T-cell (primary cell): ENCODE data around the gene CGB3. TPM values are rescaled to one million over a fixed set of nuclear protein-coding genes. Genes with fewer than 3 reads are reported as not detected.
"Not testable (repeated sequence)": the region's sequence is repeated elsewhere in the genome, so short reads cannot be mapped to it uniquely, and the experiment has no call there.

Experiments used
- ATAC-seq, 4 experiments: fragments of 200-7000 bp in 3 of 4; fragments of 150-1000 bp in 1 of 4; cut with Tn5 transposase; replicated peaks in 1 of 4; 1 replicate in 3 of 4; 2 replicates in 1 of 4; pipeline ENCODE4 v1.10.0; 2021; ENCODE audit warnings: moderate library complexity in 3 of 4, mild to moderate bottlenecking in 2 of 4, moderate number of reproducible peaks in 1 of 4
- CTCF ChIA-PET, 2 donors: fragments of 300-600 bp; sonication (Branson Sonifier 250); formaldehyde crosslinking; loops; one replicate each; lab custom pipeline; 2022; ENCODE audit warnings: antibody characterized with exemption in 2 of 2; lab: Charles Lee
- POLR2A ChIA-PET, 2 donors: fragments of 300-600 bp; sonication (Branson Sonifier 250); formaldehyde crosslinking; loops; one replicate each; lab custom pipeline; 2022; ENCODE audit warnings: antibody characterized with exemption in 2 of 2; lab: Charles Lee
- DNase-seq, 35 experiments: peaks; one replicate each; pipeline versions ENCODE4 v3.0.0 to v3.0.0-alpha.2; 2013 to 2023
- H3K27ac ChIP-seq: one replicate; pipeline ENCODE4 v1.5.1; 2013; ENCODE audit warnings: low read length
- H3K27me3 ChIP-seq, 2 experiments: replicated peaks in 1 of 2; 1 replicate in 1 of 2; 2 replicates in 1 of 2; pipeline versions ENCODE4 v1.6.1 to v1.7.0; 2013; ENCODE audit warnings: low read length in 1 of 2, mixed read lengths in 1 of 2; ENCODE audit not compliant: control insufficient read depth in 2 of 2, insufficient read depth in 2 of 2; ENCODE audit errors: extremely low read depth in 1 of 2
- H3K36me3 ChIP-seq, 2 donors: 1 replicate in 1 of 2; 2 replicates in 1 of 2; pipeline versions ENCODE4 v1.6.1 to v1.7.0; 2013; ENCODE audit warnings: low read length in 1 of 2; ENCODE audit not compliant: control insufficient read depth in 2 of 2, insufficient read depth in 1 of 2; ENCODE audit errors: extremely low read depth in 1 of 2
- H3K4me1 ChIP-seq, 2 experiments: 1 replicate in 1 of 2; 2 replicates in 1 of 2; pipeline versions ENCODE4 v1.6.1 to v1.7.0; 2013; ENCODE audit warnings: low read length in 2 of 2, mixed read lengths in 1 of 2; ENCODE audit not compliant: insufficient read depth in 2 of 2, control insufficient read depth in 1 of 2; ENCODE audit errors: extremely low read depth in 1 of 2
- H3K4me3 ChIP-seq, 2 donors: 1 replicate in 1 of 2; 2 replicates in 1 of 2; pipeline versions ENCODE4 v1.5.1 to v1.7.0; 2013; ENCODE audit warnings: mild to moderate bottlenecking in 2 of 2, low read length in 1 of 2, moderate library complexity in 1 of 2; ENCODE audit not compliant: control insufficient read depth in 1 of 2; ENCODE audit errors: extremely low read depth in 1 of 2
- H3K9me3 ChIP-seq: 2 replicates; pipeline ENCODE4 v1.7.0; 2013
- H3K27ac Mint-ChIP-seq, 2 donors: one replicate each; pipeline ENCODE4 v1.8.0; 2020 to 2021; ENCODE audit warnings: mild to moderate bottlenecking in 2 of 2, mixed read lengths in 2 of 2
- H3K27me3 Mint-ChIP-seq, 2 donors: one replicate each; pipeline ENCODE4 v1.8.0; 2021 to 2022; ENCODE audit warnings: mixed read lengths in 2 of 2
- H3K36me3 Mint-ChIP-seq: one replicate; pipeline ENCODE4 v1.8.0; 2021; ENCODE audit warnings: mixed read lengths
- H3K4me1 Mint-ChIP-seq, 3 donors: one replicate each; pipeline ENCODE4 v1.8.0; 2020 to 2022; ENCODE audit warnings: mixed read lengths in 3 of 3, mild to moderate bottlenecking in 1 of 3
- H3K4me3 Mint-ChIP-seq, 3 donors: one replicate each; pipeline ENCODE4 v1.8.0; 2020 to 2022; ENCODE audit warnings: mild to moderate bottlenecking in 3 of 3, mixed read lengths in 3 of 3, moderate library complexity in 3 of 3
- H3K9me3 Mint-ChIP-seq, 3 donors: one replicate each; pipeline ENCODE4 v1.8.0; 2020 to 2022; ENCODE audit warnings: mixed read lengths in 3 of 3
- WGBS: methylation state at CpG from one replicate; pipeline ENCODE4 v1.1.5; 2013; ENCODE audit warnings: missing lambda C conversion rate; ENCODE audit not compliant: insufficient coverage; 5-methylcytosine and 5-hydroxymethylcytosine counted together
- total RNA-seq, 35 experiments: library from RNA in 6 of 35; stranded (reverse) in 6 of 35; fragments of 120-200 nt in 1 of 35; gene quantifications; one replicate each; pipeline versions ENCODE4 v1.2.1 to v1.2.4 and lab custom pipeline; 2013 to 2026

Gene CGB3
- total RNA-seq, 5 donors from 2014 or later (not counting 1 experiment from before 2014, with no cell fraction given): not detected

DNA sequence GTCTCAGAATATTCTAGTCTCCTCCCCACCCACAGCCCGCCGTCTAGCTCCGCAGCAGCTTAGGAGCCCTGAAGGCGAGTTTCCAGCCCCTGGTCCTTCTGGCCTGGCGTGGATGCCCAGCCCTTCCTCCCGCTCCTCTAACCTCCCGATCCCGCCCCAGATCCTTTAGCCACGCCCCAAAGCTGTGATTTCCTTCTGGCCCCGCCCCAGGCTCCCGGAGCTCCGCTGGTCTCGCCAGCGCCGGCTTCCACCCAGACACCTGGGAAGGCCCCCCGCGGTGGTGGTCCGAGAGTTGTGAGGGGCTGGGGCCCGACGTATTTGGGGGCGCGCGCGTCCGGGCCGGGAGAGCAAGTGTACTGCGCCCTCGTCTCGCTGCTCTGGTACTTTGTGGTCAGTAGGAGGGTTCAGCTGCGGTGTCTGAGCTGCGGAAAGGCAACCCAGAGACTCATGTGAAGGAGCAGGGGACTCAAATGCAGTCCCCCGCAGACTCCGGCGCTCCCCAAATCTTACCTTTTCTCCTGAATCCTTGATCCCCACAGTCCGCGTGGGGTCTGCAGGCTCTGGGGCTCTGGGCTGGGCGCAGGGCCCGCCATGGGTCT lies 33.6 kb upstream of the CGB3 start, which contains the start of gene CGB7:
Gene CGB7 (minus strand): TSS at position 114 of the 599 bp plus-strand sequence. CDS start 2,374 bp downstream, outside the sequence.
- DNase-seq (peak in 10 of 35 experiments; percentile 17 to 43 (median 35)), ATAC-seq (peak; percentile 13 to 45 (median 32))
- Mint-ChIP-seq H3K36me3 (peaks cover 3% of the 10 kb centered on the region), H3K27me3 (peaks cover 18 to 44% of the 10 kb centered on the region in 2 donors), H3K9me3 (no peaks in the 10 kb centered on the region), H3K27ac (peak within 1 kb of the TSS in 1 of 2 donors; percentile 71), H3K4me3 (peak within 1 kb of the TSS; percentile 82 to 94 (median 84)), H3K4me1 (peaks cover 19 to 21% (median 19%) of the 10 kb centered on the region in 3 donors)
- ChIA-PET CTCF (interaction anchor here in 1 of 2 donors (0.6 kb wide), 1 partner anchor 9 kb away, joined by 3 read pairs; no protein-coding TSS in a partner anchor), POLR2A (interaction anchor here in 1 of 2 donors (0.6 kb wide), 2 partner anchors 268 to 846 kb away, joined by 3 to 4 read pairs; no protein-coding TSS in a partner anchor)
- Histone ChIP-seq H3K27ac (no peak within 1 kb of the TSS), H3K4me1 (peaks cover 5 to 26% of the 10 kb centered on the region in 2 experiments), H3K36me3 (no peaks in the 10 kb centered on the region), H3K27me3 (peaks cover 0 to 70% of the 10 kb centered on the region in 2 experiments), H3K9me3 (no peaks in the 10 kb centered on the region), H3K4me3 (peak within 1 kb of the TSS; percentile 48 to 60)
- 6% methylated on average over 31 of the region's 38 CpGs for WGBS

DNA sequence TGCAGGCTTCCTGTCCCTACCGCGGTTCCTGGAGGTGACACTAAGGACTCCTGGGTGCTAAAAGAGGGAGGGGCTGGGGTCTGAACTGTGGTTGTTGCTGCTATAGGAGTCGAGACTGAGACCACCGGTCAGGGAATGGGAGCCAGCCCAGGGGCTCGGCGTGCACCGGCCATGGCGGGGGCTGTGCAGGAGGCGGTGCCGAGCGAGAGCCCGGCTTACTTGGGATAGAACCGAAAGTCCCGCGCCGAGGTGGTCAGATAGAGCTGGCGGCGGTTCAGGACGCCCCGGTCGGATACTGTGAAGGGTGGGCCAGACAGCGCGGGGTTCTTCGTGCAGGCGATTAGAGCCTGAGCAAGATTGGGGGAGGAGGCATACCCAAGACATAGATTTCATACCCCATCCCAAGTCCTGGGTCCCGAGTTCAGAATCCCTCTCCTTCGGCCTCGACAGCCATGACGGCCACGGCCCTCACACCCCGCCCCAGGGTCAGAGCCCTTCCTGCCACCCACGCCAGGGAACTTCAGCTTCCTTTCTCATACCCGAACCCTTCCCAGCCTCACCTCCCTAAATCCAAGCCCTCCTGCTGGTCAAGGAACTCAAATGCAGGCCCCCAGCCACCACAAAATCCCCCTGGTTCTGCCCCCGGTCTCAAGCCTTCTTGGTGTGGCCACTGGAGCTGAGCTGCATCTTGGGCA lies 32.9 kb upstream of the CGB3 start:
- 5% methylated on average over 17 of the region's 34 CpGs for WGBS
- Histone ChIP-seq H3K4me3 (peak overlapping the region; percentile 48 to 60), H3K4me1 (peaks cover 5 to 26% of the 10 kb centered on the region in 2 experiments), H3K27me3 (peaks cover 0 to 63% of the 10 kb centered on the region in 2 experiments)
- H3K27me3 Mint-ChIP-seq: peaks cover 18 to 44% of the 10 kb centered on the region in 2 donors
- POLR2A ChIA-PET, CTCF ChIA-PET, H3K9me3 Mint-ChIP-seq, H3K27ac ChIP-seq, H3K36me3 ChIP-seq, H3K36me3 Mint-ChIP-seq, H3K9me3 ChIP-seq: not testable (repeated sequence)
- peak in 3 of 4 experiments; percentile 14 to 19 (median 17) for ATAC-seq
- H3K4me1 Mint-ChIP-seq: peaks cover 19 to 21% (median 19%) of the 10 kb centered on the region in 3 donors
- DNase-seq: peak in 1 of 35 experiments; percentile 20
- peak overlapping the region in 1 of 2 donors; percentile 71 for H3K27ac Mint-ChIP-seq
- peak overlapping the region; percentile 82 to 94 (median 84) for H3K4me3 Mint-ChIP-seq

DNA sequence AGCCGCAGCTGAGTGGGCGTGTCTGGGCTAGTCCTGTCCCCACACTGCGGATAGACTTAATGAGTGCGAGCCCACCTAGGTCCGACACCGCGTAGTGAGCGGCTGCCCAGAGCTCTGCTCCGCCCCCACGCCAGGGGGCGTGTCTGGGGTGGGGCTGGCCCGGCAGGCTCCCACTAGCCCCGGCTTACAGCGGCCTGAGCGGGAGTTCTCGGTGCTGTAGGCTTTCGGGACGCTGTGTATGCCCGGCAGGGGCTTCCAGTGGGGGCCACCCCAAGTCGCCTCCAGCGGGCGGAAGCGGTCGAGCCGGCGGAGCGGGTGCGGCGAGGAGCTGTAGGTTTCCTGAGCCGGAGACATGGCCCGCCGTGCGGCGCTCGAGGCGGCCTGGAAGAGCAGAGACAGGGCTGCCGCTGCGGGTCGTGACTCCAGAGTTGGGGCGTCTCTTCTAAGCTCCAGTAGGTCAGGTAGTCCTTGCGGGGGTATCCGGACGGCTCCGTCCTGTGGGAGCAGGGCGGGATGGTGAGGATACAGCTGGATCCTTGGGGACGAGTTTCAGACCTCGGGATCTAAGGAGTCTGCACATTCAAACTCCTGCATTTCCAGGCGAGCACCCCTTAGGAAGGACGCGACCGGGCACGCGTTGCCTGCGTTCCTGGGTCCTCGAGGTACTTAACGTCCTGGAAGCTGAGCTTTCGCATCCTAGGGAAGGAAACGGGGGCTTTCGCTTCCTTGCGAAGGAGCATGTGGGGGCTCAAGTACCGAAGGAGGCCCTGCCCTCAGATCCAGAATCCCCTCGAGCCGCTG lies 32.2 kb upstream of the CGB3 start:
- Histone ChIP-seq H3K27me3 (peaks cover 0 to 56% of the 10 kb centered on the region in 2 experiments), H3K9me3 (no peaks in the 10 kb centered on the region), H3K27ac (no peak overlapping the region), H3K4me3 (peak overlapping the region; percentile 48 to 60), H3K36me3 (no peaks in the 10 kb centered on the region), H3K4me1 (peaks cover 5 to 26% of the 10 kb centered on the region in 2 experiments)
- H3K4me1 Mint-ChIP-seq: peaks cover 19 to 21% (median 19%) of the 10 kb centered on the region in 3 donors
- H3K27me3 Mint-ChIP-seq: peaks cover 18 to 40% of the 10 kb centered on the region in 2 donors
- H3K27ac Mint-ChIP-seq: no peak overlapping the region
- WGBS: under 1% methylated on average over 53 of the region's 63 CpGs
- POLR2A ChIA-PET: no interaction called here
- ATAC-seq (peak; percentile 72 to 77 (median 76)), DNase-seq (peak in 32 of 35 experiments; percentile 20 to 64 (median 40))
- no peaks in the 10 kb centered on the region for H3K9me3 Mint-ChIP-seq
- H3K36me3 Mint-ChIP-seq: peaks cover 3% of the 10 kb centered on the region
- CTCF ChIA-PET: no interaction called here
- peak overlapping the region; percentile 82 to 94 (median 84) for H3K4me3 Mint-ChIP-seq

DNA sequence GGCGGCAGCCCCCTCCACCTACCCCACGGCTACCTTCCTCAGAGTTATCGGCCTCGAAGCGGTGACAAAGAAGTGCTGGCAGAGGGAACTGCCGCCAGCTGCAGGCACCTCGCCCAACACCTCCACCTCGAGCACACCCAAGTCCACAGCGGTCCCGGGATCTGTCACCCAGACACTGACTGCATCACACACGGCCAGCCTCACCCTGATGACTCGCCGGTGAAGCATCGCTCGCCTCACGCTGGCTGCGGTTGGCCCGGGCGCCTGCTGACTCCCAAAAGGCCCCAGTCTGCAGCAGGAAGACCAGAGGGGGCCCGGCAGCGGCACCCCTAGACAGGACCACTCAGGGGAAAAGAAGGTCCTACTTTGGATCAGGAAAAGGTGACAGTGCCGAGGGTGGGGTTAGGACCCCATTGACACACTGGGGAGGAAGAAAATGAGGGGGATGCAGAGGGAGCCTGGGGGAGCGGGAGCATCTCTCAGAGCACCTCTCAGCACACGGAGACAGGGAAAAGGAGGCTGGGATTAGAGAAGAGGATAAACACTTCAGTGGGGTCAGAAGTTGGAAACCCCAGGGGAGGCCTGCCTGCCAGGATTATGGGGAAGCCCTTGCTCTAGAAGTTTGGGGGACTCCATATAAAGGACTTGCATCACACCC lies 26.4 kb upstream of the CGB3 start:
- H3K4me1 ChIP-seq, H3K27me3 ChIP-seq, CTCF ChIA-PET, H3K4me3 ChIP-seq, ATAC-seq, H3K9me3 Mint-ChIP-seq, H3K36me3 Mint-ChIP-seq, POLR2A ChIA-PET, H3K36me3 ChIP-seq, H3K4me3 Mint-ChIP-seq, H3K9me3 ChIP-seq, H3K27me3 Mint-ChIP-seq, H3K27ac ChIP-seq, H3K4me1 Mint-ChIP-seq, DNase-seq, H3K27ac Mint-ChIP-seq: not testable (repeated sequence)
- 85% methylated on average over 22 of the region's 24 CpGs for WGBS

DNA sequence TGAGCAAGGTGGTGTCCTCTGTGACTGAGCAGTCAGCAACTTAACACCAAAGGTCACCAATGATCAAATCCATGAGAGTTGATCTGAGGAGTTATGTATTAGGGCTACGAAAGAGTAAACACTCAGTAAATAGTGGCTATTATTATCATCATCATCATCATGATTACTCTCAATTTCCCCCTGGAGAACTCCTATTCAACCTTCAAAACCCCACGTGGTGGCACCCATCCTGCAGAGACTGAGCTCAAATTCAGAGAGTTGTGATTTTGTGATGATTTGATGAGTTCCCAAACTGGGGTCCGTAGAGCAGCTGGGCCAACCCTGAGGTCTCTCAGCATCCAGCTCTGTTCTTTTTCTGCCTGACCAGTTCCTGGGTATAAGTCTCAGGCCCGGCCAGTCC lies 25.7 kb upstream of the CGB3 start:
- DNase-seq, POLR2A ChIA-PET, H3K36me3 Mint-ChIP-seq, H3K4me1 Mint-ChIP-seq, H3K27ac Mint-ChIP-seq, H3K9me3 Mint-ChIP-seq, ATAC-seq, CTCF ChIA-PET, H3K27ac ChIP-seq, H3K4me3 Mint-ChIP-seq, H3K36me3 ChIP-seq, H3K4me1 ChIP-seq, H3K27me3 ChIP-seq, H3K27me3 Mint-ChIP-seq, H3K9me3 ChIP-seq, H3K4me3 ChIP-seq: not testable (repeated sequence)
- WGBS: no CpG with 5 or more reads among the region's 4 CpGs
